RWPE2 (cell line): ENCODE measurements around the gene BRD7.

Experiments
- ATAC-seq: fragments of 200-7000 bp; cut with Tn5 transposase; 3 replicates; pipeline ENCODE4 v1.9.1; 2021; ENCODE audit warnings: low read depth
- DNase-seq: peaks from one replicate; pipeline ENCODE4 v3.0.0-alpha.2; 2020; ENCODE audit warnings: low spot score
- H3K27ac ChIP-seq: fragments of 450-650 bp; 2 replicates; pipeline ENCODE4 v1.5.1; 2017; ENCODE audit warnings: mild to moderate bottlenecking; ENCODE audit not compliant: poor library complexity, severe bottlenecking
- H3K27me3 ChIP-seq: fragments of 250-450 bp; sonication (Bioruptor Pico); 2 replicates; pipeline ENCODE4 v1.5.1; 2021; ENCODE audit warnings: mild to moderate bottlenecking, moderate library complexity; ENCODE audit not compliant: insufficient read depth, poor library complexity, severe bottlenecking
- H3K36me3 ChIP-seq: fragments of 250-450 bp; sonication (Bioruptor Pico); 2 replicates; pipeline ENCODE4 v1.5.1; 2020; ENCODE audit warnings: low read depth, mild to moderate bottlenecking, moderate library complexity
- H3K4me1 ChIP-seq: fragments of 250-450 bp; sonication (Bioruptor Pico); 2 replicates; pipeline ENCODE4 v1.5.1; 2021; ENCODE audit warnings: mild to moderate bottlenecking, moderate library complexity; ENCODE audit not compliant: insufficient read depth, poor library complexity, severe bottlenecking
- H3K4me3 ChIP-seq: fragments of 250-450 bp; sonication (Bioruptor Pico); 2 replicates; pipeline ENCODE4 v1.5.1; 2021; ENCODE audit warnings: mild to moderate bottlenecking, moderate library complexity; ENCODE audit not compliant: severe bottlenecking
- H3K9me3 ChIP-seq: fragments of 250-450 bp; sonication (Bioruptor Pico); 2 replicates; pipeline ENCODE4 v1.5.1; 2021; ENCODE audit warnings: mild to moderate bottlenecking, moderate library complexity; ENCODE audit not compliant: severe bottlenecking
- CTCF ChIP-seq: fragments of 450-650 bp; IDR thresholded peaks from one replicate; pipeline ENCODE4 v1.5.1; 2017; ENCODE audit warnings: mild to moderate bottlenecking, moderate library complexity; ENCODE audit not compliant: poor library complexity, severe bottlenecking

The BRD7 gene

GRCh38 chr16:50400312-50400966 is 31.7 kb upstream of the BRD7 start:
- TF ChIP-seq CTCF = no peak
- H3K27ac ChIP-seq = no peak overlapping the region

GRCh38 chr16:50399411-50399810 is 30.6 kb upstream of the BRD7 start:
- DNase-seq = no peak
- no peaks in the 10 kb centered on the region for H3K9me3 ChIP-seq

More at GRCh38 chr16:50400312-50400966, 31.7 kb upstream of the BRD7 start:
- Histone ChIP-seq H3K4me3 (no peak overlapping the region), H3K36me3 (no peaks in the 10 kb centered on the region), H3K4me1 (peaks cover 18% of the 10 kb centered on the region), H3K9me3 (no peaks in the 10 kb centered on the region), H3K27me3 (no peaks in the 10 kb centered on the region)
- no peak for DNase-seq
- no peak for ATAC-seq

GRCh38 chr16:50398336-50398735 is 29.5 kb upstream of the BRD7 start:
- no peak for ATAC-seq
- no peak for TF ChIP-seq CTCF
- Histone ChIP-seq H3K4me1 (peaks cover 18% of the 10 kb centered on the region), H3K27ac (peak overlapping the region; percentile 98), H3K4me3 (no peak overlapping the region), H3K27me3 (no peaks in the 10 kb centered on the region), H3K36me3 (no peaks in the 10 kb centered on the region), H3K9me3 (no peaks in the 10 kb centered on the region)
- DNase-seq = no peak

More at GRCh38 chr16:50399411-50399810, 30.6 kb upstream of the BRD7 start:
- Histone ChIP-seq H3K36me3 (no peaks in the 10 kb centered on the region), H3K27me3 (no peaks in the 10 kb centered on the region), H3K27ac (no peak overlapping the region), H3K4me1 (peaks cover 18% of the 10 kb centered on the region), H3K4me3 (no peak overlapping the region)
- no peak for TF ChIP-seq CTCF
- no peak for ATAC-seq

GRCh38 chr16:50396761-50397535 is 28.2 kb upstream of the BRD7 start:
- Histone ChIP-seq H3K9me3 (no peaks in the 10 kb centered on the region), H3K4me3 (peak overlapping the region; percentile 2), H3K4me1 (peaks cover 18% of the 10 kb centered on the region), H3K27ac (peak overlapping the region; percentile 98), H3K36me3 (no peaks in the 10 kb centered on the region), H3K27me3 (no peaks in the 10 kb centered on the region)
- DNase-seq (peak; percentile 94), ATAC-seq (peak; percentile 98)
- no peak for TF ChIP-seq CTCF
